Stimulated activated CD4-positive, alpha-beta T cell treated with anti-CD3 and anti-CD28 coated beads, Interleukin-4, amount 100 ng/mL, for 48 hours (primary cell): ENCODE measurements around the gene NOL9.
"Not testable (repeated sequence)": the region's sequence is repeated elsewhere in the genome, so short reads cannot be mapped to it uniquely, and the experiment has no call there.

Experiments used
- DNase-seq, 2 donors: peaks; one replicate each; pipeline ENCODE4 v3.0.0-alpha.2; 2020; ENCODE audit warnings: low read depth in 2 of 2

The NOL9 gene

GRCh38 chr1:6572653-6573383 lies 18.5 kb upstream of the NOL9 start:
- no peak for DNase-seq

GRCh38 chr1:6570987-6571386 lies 16.7 kb upstream of the NOL9 start:
- no peak for DNase-seq

- DNase-seq: no peak
Observed at GRCh38 chr1:6570100-6570499, 15.8 kb upstream of the NOL9 start.

- DNase-seq: no peak
Observed at GRCh38 chr1:6569033-6569432, 14.7 kb upstream of the NOL9 start.

GRCh38 chr1:6560267-6560666 lies 6.0 kb upstream of the NOL9 start:
- DNase-seq: no peak

- DNase-seq: not testable (repeated sequence)
Observed at GRCh38 chr1:6559161-6559560, 4.8 kb upstream of the NOL9 start.

- no peak for DNase-seq
Observed at GRCh38 chr1:6557597-6557996, 3.3 kb upstream of the NOL9 start.

- DNase-seq: no peak
Observed at GRCh38 chr1:6554907-6555778, 830 bp upstream of the NOL9 start, which contains the start of gene TAS1R1. Gene TAS1R1 (plus strand): TSS chr1:6555307. CDS start chr1:6555374, 67 bp downstream.

GRCh38 chr1:6547301-6547700 lies 7.0 kb downstream of the NOL9 start:
- no peak for DNase-seq

GRCh38 chr1:6546326-6546725 lies 8.0 kb downstream of the NOL9 start:
- DNase-seq: no peak

GRCh38 chr1:6545276-6546112 lies 8.8 kb downstream of the NOL9 start:
- DNase-seq: no peak

- DNase-seq: no peak
Observed at GRCh38 chr1:6544831-6545230, 9.5 kb downstream of the NOL9 start.

GRCh38 chr1:6538956-6539355 lies 15.4 kb downstream of the NOL9 start:
- no peak for DNase-seq

GRCh38 chr1:6536291-6536690 lies 18.0 kb downstream of the NOL9 start:
- DNase-seq: no peak

- DNase-seq: no peak
Observed at GRCh38 chr1:6535214-6535613, 19.1 kb downstream of the NOL9 start.

- no peak for DNase-seq
Observed at GRCh38 chr1:6534248-6534822, 20.0 kb downstream of the NOL9 start.

GRCh38 chr1:6531996-6532395 lies 22.3 kb downstream of the NOL9 start:
- no peak for DNase-seq

- no peak for DNase-seq
Observed at GRCh38 chr1:6530504-6531160, 23.7 kb downstream of the NOL9 start.

- DNase-seq: no peak
Observed at GRCh38 chr1:6528492-6528891, 25.8 kb downstream of the NOL9 start.

GRCh38 chr1:6526316-6526715 lies 28.0 kb downstream of the NOL9 start:
- DNase-seq: no peak

GRCh38 chr1:6523566-6523965 lies 30.7 kb downstream of the NOL9 start:
- DNase-seq: no peak
